Measurements from ENCODE around the gene RASL10B.

Gene RASL10B

DNA sequence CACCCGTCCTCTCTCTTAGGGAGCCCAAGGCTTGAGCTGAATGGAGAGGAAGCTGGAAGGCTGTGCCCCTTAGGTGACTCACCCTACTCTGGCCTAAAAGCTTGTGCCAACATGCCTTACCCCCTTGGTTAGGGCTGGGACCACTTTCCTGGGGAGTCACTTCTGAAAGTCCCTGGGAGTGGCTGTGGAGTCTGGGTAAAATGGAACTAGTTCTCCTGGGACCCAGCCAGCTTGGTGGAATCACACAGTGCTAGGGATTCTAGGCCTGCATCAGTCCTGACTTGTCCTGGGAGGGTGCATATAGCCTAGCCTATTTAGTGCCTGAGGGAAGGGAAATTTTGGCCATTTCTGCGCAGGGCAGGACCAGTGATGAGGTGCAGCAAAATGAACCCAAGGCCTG lies 53.5 kb downstream of the RASL10B start:
- Histone ChIP-seq H3K36me3 (ENCODE audit: insufficient read depth) (no peaks in the 10 kb centered on the region), H3K4me1 (ENCODE audit: low read depth, poor library complexity, severe bottlenecking) (no peaks in the 10 kb centered on the region), H3K27me3 (ENCODE audit: insufficient read depth, low read depth) (no peaks in the 10 kb centered on the region), H3K79me2 (ENCODE audit: insufficient read depth, low read depth) (no peaks in the 10 kb centered on the region), H3K4me2 (no peak overlapping the region), H2AFZ (ENCODE audit: low read depth) (no peak overlapping the region), H3K27ac (no peak overlapping the region), H3K4me3 (IDR thresholded peaks at IDR 0.05; ENCODE audit: insufficient read depth, low read depth, low read length) (no peak overlapping the region), H3K9ac (no peak overlapping the region), H4K20me1 (ENCODE audit: insufficient read depth) (no peaks in the 10 kb centered on the region)
- no peak for TF ChIP-seq CTCF (conservative IDR thresholded peaks at IDR 0.05; ENCODE audit: low read depth, low read length)

DNA sequence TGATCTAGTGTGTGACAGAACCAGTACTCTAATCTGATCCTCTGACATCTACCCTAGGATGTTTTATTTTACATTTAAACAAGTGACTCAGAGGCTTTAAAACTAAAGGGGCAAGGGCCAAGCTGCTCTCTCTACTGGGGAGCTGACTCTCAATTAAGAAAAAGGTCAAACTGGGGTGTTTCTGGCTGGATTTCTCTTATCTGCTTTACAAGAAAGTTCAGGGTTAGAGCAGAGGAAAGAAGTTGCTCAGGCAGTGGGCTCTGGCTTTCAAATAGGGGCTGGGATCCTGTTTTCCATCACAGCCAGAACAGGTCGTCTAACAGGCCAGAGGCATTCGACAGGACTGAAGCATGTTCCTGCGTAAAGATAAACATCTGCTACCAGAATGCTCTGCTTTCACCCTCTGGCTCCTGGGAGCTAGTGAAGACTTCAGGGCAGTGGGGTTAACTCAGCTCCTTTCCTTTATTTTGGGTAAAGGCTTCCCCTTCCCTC lies 55.5 kb downstream of the RASL10B start:
- no peaks in the 10 kb centered on the region for H4K20me1 ChIP-seq (ENCODE audit: insufficient read depth)
- TF ChIP-seq CTCF (conservative IDR thresholded peaks at IDR 0.05; ENCODE audit: low read depth, low read length), result no peak
- H3K4me3 ChIP-seq (IDR thresholded peaks at IDR 0.05; ENCODE audit: insufficient read depth, low read depth, low read length), result no peak overlapping the region
- H3K9ac ChIP-seq, result no peak overlapping the region
- no peak overlapping the region for H3K27ac ChIP-seq
- no peaks in the 10 kb centered on the region for H3K4me1 ChIP-seq (ENCODE audit: low read depth, poor library complexity, severe bottlenecking)
- no peak overlapping the region for H2AFZ ChIP-seq (ENCODE audit: low read depth)
- H3K36me3 ChIP-seq (ENCODE audit: insufficient read depth), result no peaks in the 10 kb centered on the region
- no peaks in the 10 kb centered on the region for H3K79me2 ChIP-seq (ENCODE audit: insufficient read depth, low read depth)
- no peak overlapping the region for H3K4me2 ChIP-seq
- H3K27me3 ChIP-seq (ENCODE audit: insufficient read depth, low read depth), result no peaks in the 10 kb centered on the region

DNA sequence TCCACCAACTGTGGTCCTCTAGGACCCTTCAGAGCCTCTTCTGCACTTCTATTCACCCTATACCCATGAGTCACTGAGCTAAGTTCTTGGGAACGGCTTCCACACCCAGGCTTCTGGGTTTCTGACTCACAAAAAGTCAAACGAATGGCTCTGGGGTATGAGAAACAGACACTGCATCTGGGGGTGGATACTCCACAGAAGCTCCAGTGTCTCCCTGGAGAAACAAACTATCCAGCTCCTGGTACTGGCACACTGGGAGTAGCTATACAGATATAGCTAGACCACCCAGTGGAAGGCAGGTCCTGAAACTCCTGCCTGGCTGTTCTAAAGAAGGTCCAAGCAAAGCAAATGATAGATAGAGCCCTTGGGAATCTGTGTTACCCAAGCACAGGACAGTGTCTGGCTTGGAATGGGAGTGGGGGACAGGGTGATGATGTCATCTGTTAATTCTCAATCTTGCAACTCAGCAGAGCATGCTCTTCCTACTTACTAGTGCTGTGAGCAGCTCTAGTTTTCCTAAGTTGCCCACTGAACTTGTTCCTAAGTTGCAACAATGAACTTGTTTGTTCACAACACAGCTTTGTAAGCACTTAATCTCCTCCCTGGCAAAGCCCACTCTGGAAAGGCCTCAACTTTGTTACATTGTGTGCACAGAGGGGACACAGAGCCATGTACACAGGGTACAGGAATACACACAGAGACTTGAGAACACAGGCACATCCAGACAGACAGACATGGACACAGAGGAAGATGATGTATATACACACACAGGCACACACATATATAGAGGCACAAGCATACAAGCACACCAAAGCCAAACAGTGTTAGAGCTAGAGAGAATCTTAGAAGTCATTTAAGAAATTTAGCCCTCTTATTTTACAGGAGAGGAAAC lies 57.3 kb downstream of the RASL10B start:
- Histone ChIP-seq H3K4me3 (IDR thresholded peaks at IDR 0.05; ENCODE audit: insufficient read depth, low read depth, low read length) (no peak overlapping the region), H3K9ac (no peak overlapping the region), H3K79me2 (ENCODE audit: insufficient read depth, low read depth) (no peaks in the 10 kb centered on the region), H3K27me3 (ENCODE audit: insufficient read depth, low read depth) (no peaks in the 10 kb centered on the region), H3K4me2 (no peak overlapping the region), H3K36me3 (ENCODE audit: insufficient read depth) (no peaks in the 10 kb centered on the region), H3K27ac (no peak overlapping the region), H4K20me1 (ENCODE audit: insufficient read depth) (no peaks in the 10 kb centered on the region), H2AFZ (ENCODE audit: low read depth) (no peak overlapping the region), H3K4me1 (ENCODE audit: low read depth, poor library complexity, severe bottlenecking) (no peaks in the 10 kb centered on the region)
- TF ChIP-seq CTCF (conservative IDR thresholded peaks at IDR 0.05; ENCODE audit: low read depth, low read length), result no peak

- no peak for TF ChIP-seq CTCF (conservative IDR thresholded peaks at IDR 0.05; ENCODE audit: low read depth, low read length)
- H3K4me3 ChIP-seq (IDR thresholded peaks at IDR 0.05; ENCODE audit: insufficient read depth, low read depth, low read length), result no peak overlapping the region
- no peaks in the 10 kb centered on the region for H3K36me3 ChIP-seq (ENCODE audit: insufficient read depth)
- no peak overlapping the region for H3K4me2 ChIP-seq
- H2AFZ ChIP-seq (ENCODE audit: low read depth), result no peak overlapping the region
- peaks cover 1% of the 10 kb centered on the region; the same call in 1 of the 2 replicates for H3K27me3 ChIP-seq (ENCODE audit: insufficient read depth, low read depth)
- no peak overlapping the region for H3K27ac ChIP-seq
- H3K79me2 ChIP-seq (ENCODE audit: insufficient read depth, low read depth), result no peaks in the 10 kb centered on the region
- no peaks in the 10 kb centered on the region for H4K20me1 ChIP-seq (ENCODE audit: insufficient read depth)
- H3K4me1 ChIP-seq (ENCODE audit: low read depth, poor library complexity, severe bottlenecking), result no peaks in the 10 kb centered on the region
- no peak overlapping the region for H3K9ac ChIP-seq
These were observed 59.4 kb downstream of the RASL10B start for GRCh38 chr17:35790841-35791240.
